Measurements from ENCODE around the gene HS6ST3. TPM values are rescaled to one million over a fixed set of nuclear protein-coding genes. Genes with fewer than 3 reads are reported as not detected.

Gene HS6ST3
- total RNA-seq, 1 donor from 2014 or later = 3.0 TPM

- no peak for TF ChIP-seq CTCF (IDR thresholded peaks at IDR 0.05)
- intact Hi-C loops (cut with DNase I) = no loop called here
- H3K27me3 ChIP-seq = no peaks in the 10 kb centered on the region
These were observed 103.9 kb downstream of the HS6ST3 start for GRCh38 chr13:96193728-96194310.

GRCh38 chr13:96198038-96198437 is 108.1 kb downstream of the HS6ST3 start:
- no peaks in the 10 kb centered on the region for H3K27me3 ChIP-seq
- no peak overlapping the region for H3K27ac ChIP-seq
- intact Hi-C loops (cut with DNase I) = no loop called here
- no peaks in the 10 kb centered on the region for H3K4me1 ChIP-seq
- DNase-seq (ENCODE audit: low spot score in 2 of 2) = no peak
- no peaks in the 10 kb centered on the region for H3K9me3 ChIP-seq
- H3K4me3 ChIP-seq = no peak overlapping the region
- no peak for TF ChIP-seq CTCF (IDR thresholded peaks at IDR 0.05)
- H3K36me3 ChIP-seq = no peaks in the 10 kb centered on the region

More at GRCh38 chr13:96193728-96194310, 103.9 kb downstream of the HS6ST3 start:
- Histone ChIP-seq H3K4me1 (no peaks in the 10 kb centered on the region), H3K4me3 (no peak overlapping the region), H3K36me3 (no peaks in the 10 kb centered on the region), H3K9me3 (no peaks in the 10 kb centered on the region), H3K27ac (no peak overlapping the region)
- no peak for DNase-seq (ENCODE audit: low spot score in 2 of 2)

- no peak for DNase-seq (ENCODE audit: low spot score in 2 of 2)
- Histone ChIP-seq H3K36me3 (no peaks in the 10 kb centered on the region), H3K4me1 (no peaks in the 10 kb centered on the region), H3K27ac (no peak overlapping the region), H3K9me3 (no peaks in the 10 kb centered on the region), H3K27me3 (no peaks in the 10 kb centered on the region), H3K4me3 (no peak overlapping the region)
- no peak for TF ChIP-seq CTCF (IDR thresholded peaks at IDR 0.05)
- intact Hi-C loops (cut with DNase I) = no loop called here
These were observed 109.4 kb downstream of the HS6ST3 start for GRCh38 chr13:96199315-96199714.

- Histone ChIP-seq H3K36me3 (no peaks in the 10 kb centered on the region), H3K27me3 (no peaks in the 10 kb centered on the region), H3K4me1 (no peaks in the 10 kb centered on the region), H3K27ac (no peak overlapping the region), H3K9me3 (no peaks in the 10 kb centered on the region), H3K4me3 (no peak overlapping the region)
- DNase-seq (ENCODE audit: low spot score in 2 of 2) = no peak
- intact Hi-C loops (cut with DNase I) = no loop called here
- no peak for TF ChIP-seq CTCF (IDR thresholded peaks at IDR 0.05)
These were observed 110.9 kb downstream of the HS6ST3 start for GRCh38 chr13:96200810-96201209.

- Histone ChIP-seq H3K4me1 (no peaks in the 10 kb centered on the region), H3K27me3 (no peaks in the 10 kb centered on the region), H3K27ac (no peak overlapping the region), H3K36me3 (no peaks in the 10 kb centered on the region), H3K4me3 (no peak overlapping the region), H3K9me3 (no peaks in the 10 kb centered on the region)
- TF ChIP-seq CTCF (IDR thresholded peaks at IDR 0.05) = no peak
- intact Hi-C loops (cut with DNase I) = no loop called here
- no peak for DNase-seq (ENCODE audit: low spot score in 2 of 2)
These were observed 112.4 kb downstream of the HS6ST3 start for GRCh38 chr13:96202315-96202714.

- no peak overlapping the region for H3K4me3 ChIP-seq
- no peak overlapping the region for H3K27ac ChIP-seq
- no peak for DNase-seq (ENCODE audit: low spot score in 2 of 2)
- no peaks in the 10 kb centered on the region for H3K4me1 ChIP-seq
- intact Hi-C loops (cut with DNase I) = no loop called here
- H3K27me3 ChIP-seq = no peaks in the 10 kb centered on the region
- no peak for TF ChIP-seq CTCF (IDR thresholded peaks at IDR 0.05)
- H3K36me3 ChIP-seq = no peaks in the 10 kb centered on the region
- H3K9me3 ChIP-seq = no peaks in the 10 kb centered on the region
These were observed 113.6 kb downstream of the HS6ST3 start for GRCh38 chr13:96203471-96203870.
